Measurements from ENCODE around the gene WDR81.

GRCh38 chr17:1776857-1777256 lies 52.4 kb downstream of the WDR81 start:
- TF ChIP-seq CTCF (IDR thresholded peaks at IDR 0.05) (no peak), POLR2A (IDR thresholded peaks at IDR 0.05) (no peak)

Data from adrenal gland (tissue), 5 donors.